Measurements from ENCODE around the gene KIAA1958.

Gene KIAA1958, protein sequence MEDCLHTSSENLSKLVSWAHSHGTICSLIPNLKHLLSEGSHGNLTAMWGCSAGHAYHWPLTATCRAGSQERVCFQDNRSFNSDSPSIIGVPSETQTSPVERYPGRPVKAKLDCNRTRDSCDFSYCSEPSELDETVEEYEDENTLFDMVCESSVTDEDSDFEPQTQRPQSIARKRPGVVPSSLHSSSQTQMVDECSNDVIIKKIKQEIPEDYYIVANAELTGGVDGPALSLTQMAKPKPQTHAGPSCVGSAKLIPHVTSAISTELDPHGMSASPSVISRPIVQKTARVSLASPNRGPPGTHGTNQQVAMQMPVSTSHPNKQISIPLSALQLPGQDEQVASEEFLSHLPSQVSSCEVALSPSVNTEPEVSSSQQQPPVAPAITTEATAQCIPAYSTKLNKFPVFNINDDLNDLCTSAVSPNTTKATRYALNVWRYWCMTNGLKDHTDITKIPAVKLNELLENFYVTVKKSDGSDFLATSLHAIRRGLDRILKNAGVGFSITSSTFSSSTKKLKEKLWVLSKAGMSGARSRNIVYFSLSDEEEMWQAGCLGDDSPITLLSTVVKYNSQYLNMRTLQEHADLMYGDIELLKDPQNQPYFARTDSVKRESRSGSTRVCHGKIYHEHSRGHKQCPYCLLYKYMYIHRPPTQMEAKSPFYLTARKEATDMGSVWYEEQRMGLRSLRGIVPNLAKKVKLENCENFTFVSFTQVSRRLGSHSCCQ

GRCh38 chr9:112486221-112487007 is at the start of gene KIAA1958:
Gene KIAA1958 (plus strand): TSS chr9:112486827. CDS start chr9:112574081, 87,254 bp downstream.
- peak; percentile 28 for DNase-seq

- DNase-seq, result no peak
Observed at GRCh38 chr9:112437406-112437805, 49.2 kb upstream of the KIAA1958 start.

GRCh38 chr9:112439171-112439570 is 47.5 kb upstream of the KIAA1958 start:
- DNase-seq, result peak; percentile 39

GRCh38 chr9:112439825-112440224 is 46.8 kb upstream of the KIAA1958 start:
- DNase-seq, result no peak

DNA sequence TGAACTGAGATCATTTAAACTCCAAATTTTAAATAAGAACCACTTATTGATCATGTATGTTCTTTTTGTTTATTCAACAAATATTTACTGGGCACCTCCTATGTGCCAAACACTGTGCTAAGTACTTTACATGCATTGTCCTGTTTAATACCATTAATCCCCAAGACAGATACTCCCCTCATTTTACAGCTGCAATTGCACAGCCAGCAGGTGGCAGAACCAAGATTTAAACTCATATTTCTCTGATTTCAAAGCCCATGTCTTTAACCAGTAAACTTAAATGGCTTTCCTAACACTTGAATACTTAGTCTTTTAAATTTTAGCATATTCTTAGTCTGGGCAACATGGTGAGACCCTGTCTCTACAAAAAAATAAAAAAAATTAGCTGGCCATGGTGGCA is 43.4 kb upstream of the KIAA1958 start:
- no peak for DNase-seq

DNA sequence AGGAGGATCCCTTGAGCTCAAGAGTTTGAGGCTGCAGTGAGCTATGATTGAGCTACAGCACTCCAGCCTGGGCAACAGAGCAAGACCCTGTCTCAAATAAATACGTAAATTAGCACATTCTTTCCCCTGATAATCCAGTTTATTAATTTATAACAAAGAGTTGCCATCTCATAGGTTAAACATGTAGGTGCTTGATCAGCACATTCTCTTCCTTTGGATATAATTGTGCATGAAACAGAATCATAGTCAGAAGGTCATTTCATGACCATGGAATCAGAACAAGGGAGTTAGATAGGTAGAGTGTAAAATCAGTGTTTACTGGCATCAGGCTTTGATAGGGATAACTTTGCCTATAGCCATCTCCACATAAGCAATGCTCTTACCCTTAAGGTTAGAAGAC is 43.0 kb upstream of the KIAA1958 start:
- DNase-seq, result no peak

GRCh38 chr9:112445196-112445595 is 41.4 kb upstream of the KIAA1958 start:
- no peak for DNase-seq

- DNase-seq, result no peak
Observed at GRCh38 chr9:112446080-112446479, 40.5 kb upstream of the KIAA1958 start.

- no peak for DNase-seq
Observed at GRCh38 chr9:112446526-112446925, 40.1 kb upstream of the KIAA1958 start.

GRCh38 chr9:112447283-112447761 is 39.3 kb upstream of the KIAA1958 start:
- no peak for DNase-seq

DNA sequence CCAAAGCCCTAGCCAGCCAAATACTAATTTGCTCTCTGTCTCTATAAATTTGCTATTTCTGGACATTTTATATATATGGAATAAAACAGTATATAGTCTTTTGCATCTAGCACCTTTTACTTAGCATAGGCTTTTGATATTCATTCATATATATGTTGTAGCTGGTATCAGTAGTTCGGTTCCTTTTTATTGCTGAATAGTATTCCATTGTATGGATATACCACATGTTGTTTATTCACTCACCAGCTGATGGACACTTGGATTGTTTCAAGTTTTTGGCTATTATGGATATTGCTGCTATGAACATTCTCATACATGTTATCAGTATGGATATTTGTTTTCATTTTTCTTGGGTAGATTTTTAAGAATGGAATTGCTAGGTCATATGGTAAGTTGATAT is 23.8 kb upstream of the KIAA1958 start:
- DNase-seq, result no peak

DNA sequence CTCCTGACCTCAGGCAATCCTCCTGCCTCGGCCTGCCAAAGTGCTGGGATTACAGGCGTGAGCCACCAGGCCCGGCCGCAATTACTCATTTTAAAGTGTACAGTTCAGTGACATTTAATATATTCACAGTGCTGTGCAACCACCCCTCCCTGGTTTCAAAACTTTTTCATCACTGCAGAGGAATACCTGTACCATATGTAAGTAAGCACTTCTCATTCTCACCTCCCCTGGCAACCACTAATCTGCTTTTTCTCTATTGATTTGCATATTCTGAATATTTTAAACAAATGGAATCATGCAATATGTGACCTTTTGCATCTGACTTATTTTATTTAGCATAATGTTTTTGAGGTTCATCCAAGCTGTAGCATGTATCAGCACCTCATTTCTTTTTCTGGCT is 21.3 kb upstream of the KIAA1958 start:
- DNase-seq, result no peak

DNA sequence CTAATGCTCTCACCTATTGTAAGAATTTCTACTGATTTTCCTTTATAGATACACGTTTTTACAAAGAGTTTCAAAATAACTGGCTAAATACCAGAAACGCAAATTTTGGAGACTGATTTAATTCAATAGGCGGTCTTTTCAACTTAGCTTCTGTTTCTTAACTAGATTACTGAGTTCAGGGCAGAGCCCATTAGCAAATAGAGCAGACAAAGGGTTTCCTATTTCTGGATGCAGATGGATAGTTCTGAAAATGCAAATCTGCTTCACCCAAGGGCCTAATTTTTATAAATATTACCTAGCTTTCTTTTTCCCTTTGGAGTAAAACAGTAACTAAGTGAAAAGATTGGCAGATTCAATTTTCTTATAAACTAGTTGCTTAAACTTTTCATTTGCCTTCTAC is 13.6 kb upstream of the KIAA1958 start:
- DNase-seq, result no peak

GRCh38 chr9:112473986-112474385 is 12.6 kb upstream of the KIAA1958 start:
- DNase-seq, result no peak

DNA sequence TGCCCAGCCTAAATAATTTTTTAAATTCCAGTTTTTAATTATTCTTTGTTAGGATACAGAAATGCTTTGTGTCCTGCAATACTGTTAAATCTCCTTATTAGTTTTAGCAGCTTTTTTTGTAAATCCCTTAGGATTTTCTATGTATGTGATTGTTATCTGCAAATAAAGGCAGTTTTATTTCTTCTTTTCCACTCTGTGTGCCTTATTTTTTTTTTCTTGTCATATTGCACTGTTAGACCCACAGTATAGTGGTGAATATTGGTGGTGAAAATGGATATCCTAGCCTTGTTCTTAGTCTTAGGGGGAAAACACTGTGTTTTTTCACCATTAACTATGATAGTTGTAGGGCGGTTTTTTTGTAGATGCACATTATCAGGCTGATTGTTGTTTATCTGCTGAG is 11.3 kb upstream of the KIAA1958 start:
- DNase-seq, result no peak

- DNase-seq, result no peak
Observed at GRCh38 chr9:112477330-112477729, 9.3 kb upstream of the KIAA1958 start.

DNA sequence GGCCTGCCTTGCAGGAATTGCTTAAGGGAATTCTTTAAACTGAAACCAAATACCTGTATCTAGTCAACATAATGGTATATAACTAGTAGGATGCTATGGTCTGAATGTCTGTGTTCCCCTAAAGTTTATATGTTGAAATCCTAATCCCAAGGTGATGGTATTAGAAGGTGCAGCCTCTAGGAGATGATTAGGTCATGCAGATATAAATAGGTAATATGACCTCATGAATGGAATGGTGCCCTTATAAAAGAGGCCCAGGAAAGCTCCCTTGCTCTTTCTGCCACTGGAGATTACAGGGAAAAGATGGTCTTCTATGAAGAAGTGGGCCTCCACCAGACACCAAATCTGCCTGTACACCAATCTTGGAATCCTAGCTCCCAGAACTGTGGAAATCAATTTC is 7.4 kb upstream of the KIAA1958 start:
- DNase-seq, result no peak

GRCh38 chr9:112484607-112485006 is 2.0 kb upstream of the KIAA1958 start:
- no peak for DNase-seq

GRCh38 chr9:112485574-112485973 is 1.1 kb upstream of the KIAA1958 start:
- DNase-seq, result no peak

DNA sequence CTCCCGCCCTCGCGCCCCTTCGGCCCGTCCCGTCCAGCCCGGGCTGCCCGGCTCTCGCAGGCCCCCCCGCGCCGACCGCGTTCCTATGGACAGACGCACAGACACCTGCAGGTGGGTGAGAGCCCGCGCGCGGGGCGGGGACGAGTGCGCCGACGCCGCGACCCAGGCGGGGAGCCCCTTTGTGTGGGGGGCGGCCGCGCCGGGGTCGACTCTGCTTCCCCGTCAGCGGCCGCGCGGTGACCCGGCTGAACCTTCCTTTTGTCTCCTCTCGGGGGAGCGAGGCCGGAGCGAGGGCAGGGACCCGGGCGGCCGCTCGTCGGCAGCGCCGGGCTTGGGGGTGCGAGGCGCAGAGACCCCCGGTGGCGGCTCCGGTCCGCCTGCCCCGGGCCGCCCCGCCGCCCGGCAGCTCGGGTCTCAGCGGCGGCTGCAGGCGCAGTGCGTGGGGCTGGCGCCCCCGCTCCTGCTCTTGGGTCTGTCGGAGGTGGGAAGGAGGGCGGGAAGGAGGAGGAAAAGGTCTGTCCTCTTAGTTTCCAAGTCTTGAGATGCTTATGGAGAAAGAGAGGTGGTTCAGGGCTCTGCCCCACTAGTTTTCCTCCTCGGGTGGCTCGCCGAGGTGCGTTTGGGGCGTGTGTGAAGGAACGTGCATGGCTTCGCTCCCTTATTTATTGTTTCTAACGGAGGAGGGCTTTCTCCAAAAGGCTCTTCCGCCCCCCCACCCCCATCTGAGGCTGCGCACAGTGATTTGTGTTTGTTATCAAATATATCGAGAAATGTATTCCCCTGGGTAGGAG is 576 bp downstream of the KIAA1958 start:
- peak; percentile 20 for DNase-seq

GRCh38 chr9:112487799-112488340 is 1.2 kb downstream of the KIAA1958 start:
- DNase-seq, result no peak

DNA sequence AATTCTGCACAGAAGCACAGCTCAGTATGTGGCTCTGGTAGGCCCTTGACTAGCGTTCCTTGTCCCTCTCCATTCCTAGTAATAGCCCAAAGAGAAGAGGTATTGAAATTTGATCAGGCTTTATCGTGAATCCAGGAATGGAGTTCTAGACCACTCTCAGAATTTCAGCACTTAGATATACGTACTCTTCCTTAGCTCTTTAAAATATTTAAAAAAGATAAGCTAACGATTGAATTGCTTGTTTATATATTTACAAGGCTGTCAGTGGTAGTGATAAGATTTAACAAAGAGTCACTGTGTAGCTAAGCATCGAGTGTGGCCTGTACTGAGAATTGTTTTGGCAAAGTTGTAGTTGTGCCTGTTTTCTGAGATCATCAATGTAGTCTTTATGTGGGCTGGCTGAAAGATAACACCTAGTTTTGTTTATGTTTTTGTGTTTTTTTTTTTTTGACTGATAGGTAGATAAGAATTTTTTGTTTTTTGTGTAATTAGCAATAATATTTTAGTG is 2.5 kb downstream of the KIAA1958 start:
- DNase-seq, result peak; percentile 31
